ENCODE measurements around the gene TTC23L.

DNA sequence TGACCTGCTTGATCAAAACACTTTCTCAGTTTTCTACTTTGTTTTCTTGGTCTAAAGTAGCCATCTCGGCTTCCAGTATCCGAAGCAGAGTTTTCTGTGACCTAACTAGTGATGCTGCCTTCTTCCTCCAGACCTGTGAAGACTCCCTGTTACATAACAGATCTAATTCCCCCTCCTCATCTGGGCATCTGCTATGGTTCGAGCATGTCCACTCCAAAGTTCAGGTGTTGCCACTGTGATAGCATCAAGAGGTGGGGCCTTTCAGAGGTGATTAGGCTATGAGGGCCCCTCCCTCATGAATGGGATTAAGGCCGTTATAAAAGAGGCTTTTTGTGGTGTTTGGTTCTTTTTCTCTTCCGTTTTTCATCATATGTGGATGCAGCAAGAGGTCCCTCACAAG is 20.3 kb downstream of the TTC23L start:
- TF ChIP-seq EZH2 (IDR thresholded peaks at IDR 0.05) (no peak), FOXP2 (optimal IDR thresholded peaks at IDR 0.05; ENCODE audit: control extremely low read depth, extremely low read length, insufficient read depth) (no peak)

Measured in SK-N-MC (cell line).